ENCODE measurements around the gene BABAM2.

- no peak for TF ChIP-seq TAF1 (IDR thresholded peaks at IDR 0.05; ENCODE audit: borderline replicate concordance, low read depth, low read length)
- no peak for TF ChIP-seq POLR2A (IDR thresholded peaks at IDR 0.05; ENCODE audit: low read depth, low read length)
- TF ChIP-seq EZH2 (IDR thresholded peaks at IDR 0.05; ENCODE audit: borderline replicate concordance, control insufficient read depth, low read depth, low read length), result no peak
- no peak for TF ChIP-seq HDAC6 (IDR thresholded peaks at IDR 0.05; ENCODE audit: unreplicated experiment)
- TF ChIP-seq, protein P1, sequence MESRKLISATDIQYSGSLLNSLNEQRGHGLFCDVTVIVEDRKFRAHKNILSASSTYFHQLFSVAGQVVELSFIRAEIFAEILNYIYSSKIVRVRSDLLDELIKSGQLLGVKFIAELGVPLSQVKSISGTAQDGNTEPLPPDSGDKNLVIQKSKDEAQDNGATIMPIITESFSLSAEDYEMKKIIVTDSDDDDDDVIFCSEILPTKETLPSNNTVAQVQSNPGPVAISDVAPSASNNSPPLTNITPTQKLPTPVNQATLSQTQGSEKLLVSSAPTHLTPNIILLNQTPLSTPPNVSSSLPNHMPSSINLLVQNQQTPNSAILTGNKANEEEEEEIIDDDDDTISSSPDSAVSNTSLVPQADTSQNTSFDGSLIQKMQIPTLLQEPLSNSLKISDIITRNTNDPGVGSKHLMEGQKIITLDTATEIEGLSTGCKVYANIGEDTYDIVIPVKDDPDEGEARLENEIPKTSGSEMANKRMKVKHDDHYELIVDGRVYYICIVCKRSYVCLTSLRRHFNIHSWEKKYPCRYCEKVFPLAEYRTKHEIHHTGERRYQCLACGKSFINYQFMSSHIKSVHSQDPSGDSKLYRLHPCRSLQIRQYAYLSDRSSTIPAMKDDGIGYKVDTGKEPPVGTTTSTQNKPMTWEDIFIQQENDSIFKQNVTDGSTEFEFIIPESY (IDR thresholded peaks at IDR 0.05), result no peak
- TF ChIP-seq STAT3 (IDR thresholded peaks at IDR 0.05; ENCODE audit: low read depth, low read length), result no peak
- TF ChIP-seq, protein P2, sequence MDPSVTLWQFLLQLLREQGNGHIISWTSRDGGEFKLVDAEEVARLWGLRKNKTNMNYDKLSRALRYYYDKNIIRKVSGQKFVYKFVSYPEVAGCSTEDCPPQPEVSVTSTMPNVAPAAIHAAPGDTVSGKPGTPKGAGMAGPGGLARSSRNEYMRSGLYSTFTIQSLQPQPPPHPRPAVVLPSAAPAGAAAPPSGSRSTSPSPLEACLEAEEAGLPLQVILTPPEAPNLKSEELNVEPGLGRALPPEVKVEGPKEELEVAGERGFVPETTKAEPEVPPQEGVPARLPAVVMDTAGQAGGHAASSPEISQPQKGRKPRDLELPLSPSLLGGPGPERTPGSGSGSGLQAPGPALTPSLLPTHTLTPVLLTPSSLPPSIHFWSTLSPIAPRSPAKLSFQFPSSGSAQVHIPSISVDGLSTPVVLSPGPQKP (IDR thresholded peaks at IDR 0.05; ENCODE audit: low read depth, low read length), result no peak
- no peak for TF ChIP-seq EP300 (IDR thresholded peaks at IDR 0.05; ENCODE audit: borderline replicate concordance in 1 of 2, control insufficient read depth in 1 of 2, low read depth in 2 of 2, low read length in 2 of 2)
- peak in 2 of 3 experiments; percentile 11 to 14; a peak in 1 of 6 replicates for TF ChIP-seq CTCF (IDR thresholded peaks at IDR 0.05 in 2 of 3, conservative IDR thresholded peaks at IDR 0.05 in 1 of 3; ENCODE audit: control insufficient read depth in 2 of 3, extremely low read depth in 1 of 3, insufficient read depth in 1 of 3, low read depth in 3 of 3, low read length in 3 of 3)
- TF ChIP-seq E2F4 (IDR thresholded peaks at IDR 0.05; ENCODE audit: low read depth, low read length), result no peak
- no peak for TF ChIP-seq SUZ12 (IDR thresholded peaks at IDR 0.05; ENCODE audit: unreplicated experiment)
- TF ChIP-seq JUNB (IDR thresholded peaks at IDR 0.05), result 0 out of 2 replicates have a peak, but pooled peaks have one; percentile 29
- no peak for TF ChIP-seq ESRRA (IDR thresholded peaks at IDR 0.05; ENCODE audit: low read length)
Observed at GRCh38 chr2:27954771-27955383, 64.3 kb downstream of the BABAM2 start.
